Temporal lobe (tissue), 1 donor: ENCODE measurements around the gene KANK2. TPM values are rescaled to one million over a fixed set of nuclear protein-coding genes. Genes with fewer than 3 reads are reported as not detected.

Source experiments
- total RNA-seq: library from RNA; depleted of rRNA; stranded (reverse); fragments of >200 nt; gene quantifications from one replicate; pipeline ENCODE4 v1.2.3, GENCODE V29; 2014

The KANK2 gene
- total RNA-seq, 1 donor from 2014 or later = 9.3 TPM

Other genes with a start within 250 kb of the KANK2 start
- 88.8 TPM for gene SMARCA4, start 236.5 kb downstream of the KANK2 start, total RNA-seq
- gene LDLR, start 108.1 kb downstream of the KANK2 start, total RNA-seq = 18.9 TPM
- 2.7 TPM for gene SPC24, start 41.8 kb downstream of the KANK2 start, total RNA-seq
- not detected for gene ANGPTL8, start 42.1 kb upstream of the KANK2 start, total RNA-seq
- 2.5 TPM for gene DOCK6, start 65.0 kb upstream of the KANK2 start, total RNA-seq
- gene TSPAN16, start 98.6 kb upstream of the KANK2 start, total RNA-seq = not detected
- 12.0 TPM for gene RAB3D, start 142.1 kb upstream of the KANK2 start, total RNA-seq
- 33.7 TPM for gene TMEM205, start 148.7 kb upstream of the KANK2 start, total RNA-seq
- gene CCDC159, start 149.0 kb upstream of the KANK2 start, total RNA-seq = 3.2 TPM
- gene PLPPR2, start 157.9 kb upstream of the KANK2 start, total RNA-seq = 47.2 TPM
- 0.25 TPM for gene SWSAP1, start 177.1 kb upstream of the KANK2 start, total RNA-seq
- gene EPOR, start 186.8 kb upstream of the KANK2 start, total RNA-seq = 2.7 TPM
- gene RGL3, start 221.8 kb upstream of the KANK2 start, total RNA-seq = 0.25 TPM
- 0.49 TPM for gene ODAD3, start 237.6 kb upstream of the KANK2 start, total RNA-seq
- gene PRKCSH, start 238.1 kb upstream of the KANK2 start, total RNA-seq = 47.5 TPM